ENCODE results near the gene CHD9.

- no peak for TF ChIP-seq CTCF (IDR thresholded peaks at IDR 0.05)
- TF ChIP-seq POLR2AphosphoS5 (IDR thresholded peaks at IDR 0.05) = no peak
- TF ChIP-seq POLR2A (IDR thresholded peaks at IDR 0.05) = no peak
- no peak for TF ChIP-seq EP300 (IDR thresholded peaks at IDR 0.05)
Measured at GRCh38 chr16:53082509-53082908, 27.7 kb downstream of the CHD9 start.

Data from sigmoid colon (tissue), 4 donors.